ENCODE data around the gene XCL2. TPM values are rescaled to one million over a fixed set of nuclear protein-coding genes. Genes with fewer than 3 reads are reported as not detected.

XCL2 gene
- total and polyA plus RNA-seq, 2 of the 4 experiments (the other 2 are of a cell fraction): not detected

- H2AFZ ChIP-seq (replicated peaks; ENCODE audit: low read length, poor library complexity): no peak overlapping the region
- no peak overlapping the region for H3K23ac ChIP-seq (ENCODE audit: low read depth, low read length)
- H3K27me3 ChIP-seq (ENCODE audit: control insufficient read depth, insufficient read depth, low read length): no peaks in the 10 kb centered on the region
- H3K56ac ChIP-seq (ENCODE audit: extremely low read depth, insufficient read depth, low read length): no peak overlapping the region
- no peak overlapping the region for H3K14ac ChIP-seq (replicated peaks; ENCODE audit: low read depth, low read length)
- no peaks in the 10 kb centered on the region for H3K9me3 ChIP-seq (ENCODE audit: control insufficient read depth, insufficient read depth, low read length)
- H3K27ac ChIP-seq (ENCODE audit: insufficient read depth, low read length): no peak overlapping the region
- no peak overlapping the region for H2AK9ac ChIP-seq (replicated peaks; ENCODE audit: low read depth, low read length, poor library complexity)
- H2BK20ac ChIP-seq (ENCODE audit: low read depth, low read length): no peak overlapping the region
- H4K5ac ChIP-seq (ENCODE audit: low read depth, low read length): no peak overlapping the region
- no peak for DNase-seq
- no peak overlapping the region for H4K8ac ChIP-seq (ENCODE audit: low read depth in 2 of 2, low read length in 2 of 2)
- in situ Hi-C loops (cut with MboI; ENCODE audit: low sequenced_read_pairs) (no loop called here), dilution Hi-C loops (cut with HindIII; ENCODE audit: low sequenced_read_pairs, unreplicated experiment) (no loop called here), intact Hi-C loops (cut with micrococcal nuclease) (no loop called here)
- no peak overlapping the region for H4K91ac ChIP-seq (ENCODE audit: insufficient read depth, low read depth, low read length)
- WGBS, 2 experiments (ENCODE audit: extremely low coverage in 2 of 2, insufficient read length in 1 of 2): no CpG with 5 or more reads among the region's 1 CpG
- no peak overlapping the region for H3K4me2 ChIP-seq (ENCODE audit: low read depth, low read length)
- ChIA-PET POLR2A (ENCODE audit: unreplicated experiment) (no interaction called here), CTCF (no interaction called here)
- no peak overlapping the region for H2BK120ac ChIP-seq (ENCODE audit: low read depth, low read length)
- TF ChIP-seq CTCF (conservative IDR thresholded peaks at IDR 0.05; ENCODE audit: low read depth, low read length) (no peak), NFE2L2 (IDR thresholded peaks at IDR 0.05; ENCODE audit: low read depth, low read length) (no peak), MAZ (IDR thresholded peaks at IDR 0.05; ENCODE audit: borderline replicate concordance, low read depth, low read length) (no peak), BHLHE40 (IDR thresholded peaks at IDR 0.05; ENCODE audit: low read depth, low read length) (no peak), RCOR1 (IDR thresholded peaks at IDR 0.05; ENCODE audit: insufficient replicate concordance, low read length) (no peak), CHD1 (IDR thresholded peaks at IDR 0.05; ENCODE audit: low read depth, low read length) (no peak), MXI1 (IDR thresholded peaks at IDR 0.05; ENCODE audit: borderline replicate concordance, low read depth, low read length) (no peak), ELK1 (IDR thresholded peaks at IDR 0.05; ENCODE audit: borderline replicate concordance, low read depth, low read length) (no peak), SMC3 (IDR thresholded peaks at IDR 0.05; ENCODE audit: low read depth, low read length) (no peak), MAFK (IDR thresholded peaks at IDR 0.05; ENCODE audit: low read depth, low read length) (no peak), USF2 (IDR thresholded peaks at IDR 0.05; ENCODE audit: low read depth, low read length) (no peak), FOS (IDR thresholded peaks at IDR 0.05; ENCODE audit: low read depth, low read length) (no peak), RAD21 (IDR thresholded peaks at IDR 0.05; ENCODE audit: low read length) (no peak)
- peaks cover 4% of the 10 kb centered on the region for H3K4me1 ChIP-seq (ENCODE audit: control insufficient read depth, insufficient read depth, low read length)
- BruUV-seq (replicated peaks): no TSS peak
- H3K9me1 ChIP-seq (ENCODE audit: insufficient read depth, low read length): 0 out of 2 replicates have a peak, but pooled peaks cover 3% of the 10 kb centered on the region
- H3K36me3 ChIP-seq (ENCODE audit: control insufficient read depth, insufficient read depth, low read length): no peaks in the 10 kb centered on the region
- no peak overlapping the region for H3K4me3 ChIP-seq (ENCODE audit: insufficient read depth, low read depth, low read length)
- no peaks in the 10 kb centered on the region for H4K20me1 ChIP-seq (ENCODE audit: insufficient read depth, low read length)
- no peak overlapping the region for H2AK5ac ChIP-seq (ENCODE audit: low read depth, low read length)
- no peak overlapping the region for H2BK5ac ChIP-seq (ENCODE audit: low read depth, low read length, poor library complexity, severe bottlenecking)
- no peak overlapping the region for H3K18ac ChIP-seq (ENCODE audit: low read depth, low read length)
- H3K4ac ChIP-seq (ENCODE audit: low read depth, low read length): no peak overlapping the region; the same call in 1 of the 2 replicates
- H2BK15ac ChIP-seq (ENCODE audit: low read depth, low read length): no peak overlapping the region
- ATAC-seq (ENCODE audit: low read depth): no peak
- H3K9ac ChIP-seq (ENCODE audit: low read depth, low read length): no peak overlapping the region
- no peaks in the 10 kb centered on the region for H3K79me1 ChIP-seq (ENCODE audit: low read depth in 1 of 2, low read length in 2 of 2)
Measured at GRCh38 chr1:168505006-168505405, 38.8 kb downstream of the XCL2 start.
